Eye (tissue), 1 donor: ENCODE results near the gene IRF7.
"Not testable (repeated sequence)": the region's sequence is repeated elsewhere in the genome, so short reads cannot be mapped to it uniquely, and the experiment has no call there.

Source experiments
- DNase-seq: peaks from one replicate; pipeline ENCODE4 v3.0.0-alpha.2; 2015

The IRF7 gene

DNA sequence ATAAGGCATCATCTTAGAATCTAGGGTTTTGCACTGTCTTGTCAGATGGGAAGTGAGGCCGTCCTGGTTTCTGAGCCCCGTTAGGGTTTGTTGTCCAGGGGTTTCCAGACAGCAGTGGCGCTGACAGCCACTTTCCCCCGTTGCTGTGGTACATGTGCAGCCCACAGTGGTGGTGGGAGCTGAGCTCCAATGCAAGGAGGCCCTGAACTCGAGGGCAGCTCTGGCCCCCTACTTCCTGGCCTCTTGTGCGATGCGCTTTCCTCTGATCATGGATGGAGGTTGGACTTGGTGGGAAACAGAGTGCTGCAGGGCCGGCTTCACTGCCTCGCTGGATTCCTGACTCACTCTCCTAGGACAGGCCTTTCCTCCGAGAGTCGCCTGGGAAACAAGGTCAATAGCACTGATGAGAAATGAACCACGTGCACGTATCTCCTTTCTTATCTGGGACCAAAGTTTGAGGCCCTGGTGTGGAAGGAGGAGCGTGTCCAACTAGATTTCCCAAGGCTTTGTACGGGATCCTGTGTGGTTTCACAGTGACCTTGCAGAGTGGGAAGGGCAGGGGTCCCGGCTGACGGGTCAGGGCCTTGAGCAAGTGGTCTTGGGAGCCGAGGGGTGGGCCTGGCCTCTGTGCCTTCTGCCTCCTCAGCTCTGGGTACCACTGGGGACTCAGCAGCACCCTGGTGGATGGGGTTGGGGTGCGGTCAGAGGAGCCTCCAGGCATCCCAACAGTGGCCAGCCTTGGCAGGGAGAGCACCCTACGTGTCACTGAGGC lies 35.7 kb downstream of the IRF7 start:
- no peak for DNase-seq

GRCh38 chr11:578276-579035 lies 37.3 kb downstream of the IRF7 start:
- no peak for DNase-seq

DNA sequence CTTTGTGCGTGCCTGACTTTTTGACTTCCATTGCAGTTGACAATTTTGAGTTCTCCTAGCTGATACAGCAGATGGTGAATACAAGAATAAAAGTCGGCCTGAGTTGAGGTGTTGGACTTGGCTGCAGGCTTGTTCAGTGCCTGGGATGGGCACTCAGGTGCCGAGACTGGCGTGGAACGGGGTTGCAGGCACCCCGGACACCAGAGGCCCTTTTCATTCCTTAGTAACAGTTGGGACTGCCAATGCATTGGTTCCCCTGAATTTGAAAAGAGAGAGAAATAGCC lies 38.2 kb downstream of the IRF7 start:
- no peak for DNase-seq

DNA sequence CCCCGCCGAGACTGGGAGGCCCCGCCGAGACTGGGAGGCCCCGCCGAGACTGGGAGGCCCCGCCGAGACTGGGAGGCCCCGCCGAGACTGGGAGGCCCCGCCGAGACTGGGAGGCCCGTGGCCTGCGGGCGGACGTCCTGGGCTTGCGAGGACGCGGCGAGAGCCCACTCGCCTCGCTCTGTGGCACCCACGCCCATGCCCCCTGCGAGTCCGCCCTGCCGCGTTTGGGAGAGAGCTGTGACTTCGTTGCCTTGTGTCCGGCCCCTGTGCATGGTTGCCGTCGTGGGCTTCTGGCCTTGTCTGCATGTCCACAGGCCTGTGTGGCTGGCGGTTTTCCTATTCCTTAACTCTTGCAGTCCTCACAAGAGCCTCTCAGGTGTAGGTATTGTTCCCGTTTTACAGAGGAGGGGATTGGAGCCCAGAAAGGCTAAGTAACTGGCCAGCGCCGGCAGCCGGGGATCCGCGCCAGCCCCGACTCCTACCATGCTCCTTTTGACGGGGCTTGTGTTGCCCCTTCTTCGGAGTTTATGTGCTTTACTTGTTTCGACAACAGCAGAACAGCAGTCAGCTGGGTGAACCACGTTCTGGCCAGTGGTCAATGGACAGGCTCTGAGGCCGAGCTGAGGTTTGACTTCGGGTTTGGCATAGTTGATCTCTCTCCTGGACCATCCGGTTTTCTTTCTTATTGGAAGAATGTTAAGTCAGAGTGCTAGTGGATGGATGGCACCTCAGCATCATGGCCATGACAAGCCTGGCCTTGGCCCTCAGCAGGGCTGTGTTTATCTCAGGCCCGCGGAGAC lies 38.7 kb downstream of the IRF7 start:
- no peak for DNase-seq

GRCh38 chr11:575996-576768 lies 39.6 kb downstream of the IRF7 start, which contains the start of gene PHRF1:
PHRF1 (plus strand) TSS chr11:576470; CDS start chr11:581513, 5,043 bp downstream.
- DNase-seq: peak; percentile 98

GRCh38 chr11:575313-575995 lies 40.3 kb downstream of the IRF7 start:
- peak; percentile 87 for DNase-seq

DNA sequence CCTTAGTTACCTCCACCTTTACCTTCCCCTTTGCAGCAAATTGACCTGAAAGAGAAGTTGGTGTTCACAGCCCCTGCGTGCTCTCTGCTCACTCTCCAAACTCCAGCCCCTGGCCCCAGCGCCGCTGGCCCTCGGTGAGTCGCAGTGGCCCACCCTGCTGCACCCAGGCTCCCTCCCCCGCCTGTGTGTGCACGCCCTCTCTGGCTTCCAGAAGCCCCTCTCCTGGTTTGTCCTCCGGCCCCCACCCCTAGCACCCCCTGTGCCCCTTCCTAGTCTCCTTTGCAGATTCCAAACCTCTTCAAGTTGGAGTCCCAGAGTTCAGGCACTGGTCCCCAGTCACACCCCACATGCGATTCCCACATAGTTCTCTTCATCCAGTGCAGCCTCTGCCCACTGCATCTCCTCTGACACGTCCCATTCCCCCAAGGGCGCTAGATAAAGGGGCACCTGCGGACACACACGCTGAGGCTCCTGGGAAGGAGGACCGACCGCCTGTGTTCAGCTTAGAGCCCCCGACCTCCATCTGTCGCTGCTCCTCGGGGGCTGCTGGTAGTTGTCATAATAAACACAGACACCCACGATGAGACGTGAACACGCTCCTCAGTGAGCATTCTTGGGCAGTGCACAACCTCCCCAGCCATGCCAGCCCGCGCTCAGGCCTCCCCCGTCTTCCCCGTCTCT lies 41.0 kb downstream of the IRF7 start:
- DNase-seq: peak; percentile 71

GRCh38 chr11:574031-574570 lies 41.6 kb downstream of the IRF7 start:
- DNase-seq: not testable (repeated sequence)

DNA sequence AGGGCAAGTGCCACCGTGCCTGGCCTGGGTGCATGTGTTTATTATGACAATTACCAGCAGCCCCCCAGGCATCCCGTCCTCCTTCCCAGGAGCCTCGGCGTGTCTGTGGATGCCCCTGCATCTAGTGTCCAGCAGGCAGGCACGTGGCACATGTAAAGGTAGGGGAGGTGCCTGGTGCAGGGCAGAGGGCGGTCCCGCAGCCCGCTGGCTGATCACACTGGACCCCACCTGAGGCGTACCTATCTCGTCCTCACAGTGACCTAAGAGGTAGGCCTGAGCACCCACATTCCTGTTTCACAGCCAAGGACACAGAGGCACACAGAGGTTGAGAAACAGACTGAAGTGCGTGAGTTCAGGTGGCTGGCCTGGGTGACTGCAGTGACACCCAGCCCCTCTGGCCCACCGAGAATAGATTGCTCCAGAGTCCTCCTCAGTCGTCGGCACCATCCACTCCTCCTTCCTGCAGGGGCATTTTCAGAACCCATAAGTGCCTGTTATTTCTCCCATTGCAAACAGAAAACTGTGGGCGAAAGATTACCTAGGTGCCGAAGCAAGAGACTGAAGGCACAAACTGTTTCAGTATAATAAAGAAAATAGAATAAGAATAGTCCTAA lies 42.5 kb downstream of the IRF7 start:
- no peak for DNase-seq

DNA sequence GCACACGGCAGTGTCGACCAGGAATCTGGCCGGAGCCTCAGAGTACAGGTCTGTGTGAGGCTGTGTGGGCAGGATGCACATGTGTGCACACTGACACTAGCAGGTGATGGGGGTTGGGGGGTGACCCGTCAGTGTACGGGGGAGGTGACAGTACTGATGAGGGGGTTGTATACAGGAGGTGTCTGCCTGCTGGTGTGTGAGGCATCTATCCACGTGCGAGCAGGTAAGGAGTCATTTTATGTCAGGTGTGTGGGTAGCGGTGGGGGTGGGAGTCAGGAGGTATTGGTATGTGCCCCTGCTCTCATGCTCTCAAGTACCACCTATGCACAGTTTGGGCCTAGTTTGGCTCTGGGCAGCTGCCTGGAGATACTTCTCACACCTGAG lies 44.0 kb downstream of the IRF7 start:
- DNase-seq: no peak

GRCh38 chr11:569158-569885 lies 46.4 kb downstream of the IRF7 start:
- peak; percentile 59 for DNase-seq

GRCh38 chr11:568306-569157 lies 47.2 kb downstream of the IRF7 start:
- peak; percentile 96 for DNase-seq

DNA sequence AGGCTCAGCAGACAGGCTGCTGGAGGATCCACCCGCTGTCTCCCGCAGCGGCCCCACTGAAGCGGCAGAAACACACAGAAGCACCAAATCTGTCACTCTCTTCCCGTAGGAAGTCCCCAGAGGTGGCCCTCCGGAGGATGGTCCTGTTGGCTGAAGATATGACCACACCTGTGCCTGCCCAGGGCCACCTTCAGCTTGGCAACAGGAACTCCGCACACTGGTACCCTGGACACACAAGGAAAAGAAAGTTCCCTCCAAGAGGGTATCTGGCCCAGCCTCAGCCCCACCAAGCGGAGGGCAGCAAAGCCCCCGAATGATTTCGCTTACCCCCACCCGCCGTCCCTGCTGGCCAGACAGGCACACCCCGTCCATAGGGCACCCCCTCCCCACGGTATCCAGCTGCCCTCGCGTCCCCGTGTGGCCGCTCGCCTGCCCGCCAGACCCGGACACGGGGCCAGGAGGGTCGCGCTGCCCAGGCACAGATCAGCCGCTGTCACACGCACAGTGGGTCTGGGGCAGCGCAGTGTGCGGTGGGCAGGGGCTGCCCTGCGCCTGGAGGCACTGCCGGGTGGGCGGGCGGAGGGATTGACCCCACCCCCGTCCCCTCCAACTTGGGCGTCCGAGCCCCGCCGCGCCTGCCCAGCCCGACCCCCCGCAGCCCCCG lies 48.0 kb downstream of the IRF7 start:
- peak; percentile 55 for DNase-seq

DNA sequence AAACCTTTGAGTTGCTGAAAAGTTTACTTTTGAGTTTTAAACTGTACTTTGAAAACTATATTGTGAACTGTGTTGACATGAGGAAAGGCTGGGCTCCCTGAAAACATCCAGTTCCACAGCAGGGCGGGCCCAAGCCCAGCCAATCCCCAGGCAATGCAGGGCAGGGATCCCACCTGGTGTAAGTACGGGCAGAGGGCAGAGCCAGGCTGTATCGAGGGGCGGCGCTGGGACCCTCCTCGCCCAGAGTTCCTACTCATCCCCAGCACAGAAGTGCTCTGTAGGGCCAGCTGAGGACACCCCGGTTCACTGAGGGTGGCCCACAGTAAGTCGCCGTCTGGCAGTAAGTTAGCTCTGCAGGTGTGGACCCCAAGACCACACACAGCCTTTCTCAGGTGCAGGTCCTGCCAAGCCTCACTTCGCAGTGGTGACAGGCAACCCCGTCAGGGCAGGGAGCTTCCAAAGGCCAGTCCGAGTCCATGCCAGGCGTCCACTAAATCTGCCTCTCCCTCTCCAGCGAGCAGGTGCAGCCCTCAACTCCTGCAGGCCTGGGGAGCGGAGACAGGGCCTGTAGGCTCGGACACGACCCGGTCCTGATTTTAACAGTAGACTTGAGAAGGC lies 48.6 kb downstream of the IRF7 start:
- no peak for DNase-seq

- DNase-seq: no peak
These were observed 49.7 kb downstream of the IRF7 start for GRCh38 chr11:565921-566509.

DNA sequence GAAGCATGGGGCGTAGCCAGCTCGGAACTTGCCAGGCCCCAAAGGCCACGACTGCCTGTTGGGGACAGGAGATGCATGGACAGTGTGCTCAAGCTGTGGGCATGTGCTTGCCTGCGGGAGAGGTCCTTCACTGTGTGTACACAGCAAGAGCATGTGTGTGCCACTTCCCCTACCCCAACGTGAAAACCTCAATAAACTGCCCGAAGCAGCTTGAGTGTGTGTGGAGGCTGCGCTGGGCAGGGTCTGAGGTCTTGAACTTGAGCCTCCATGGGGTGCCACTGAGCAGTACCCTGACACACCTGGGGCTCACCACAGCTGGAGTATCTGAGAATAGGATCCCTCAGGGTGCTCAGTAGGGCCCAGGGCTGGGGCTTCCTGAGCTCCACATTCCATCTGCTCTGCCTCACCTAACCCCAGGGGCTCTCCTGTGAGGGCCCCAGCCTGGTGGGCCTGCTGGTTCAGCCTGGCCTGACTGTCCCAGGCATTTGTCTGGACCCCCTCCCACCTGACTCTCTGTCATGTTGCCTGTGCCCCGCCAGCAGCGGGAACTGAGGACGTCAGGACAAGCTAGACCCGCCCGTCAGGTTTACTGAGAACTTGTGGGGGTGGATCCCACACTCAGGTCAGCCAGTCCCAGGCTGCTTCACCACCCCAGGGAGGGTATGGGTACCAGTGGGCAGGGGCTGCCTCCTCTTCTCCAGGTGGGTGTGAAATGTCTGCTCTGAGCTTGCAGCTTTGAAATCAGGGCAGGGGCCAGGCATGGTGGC lies 51.8 kb downstream of the IRF7 start:
- no peak for DNase-seq
